Uterus (tissue), 2 donors: ENCODE data around the gene CCDC182.

Experiments
- POLR2A ChIP-seq, 2 donors: fragments of 450-650 bp; IDR thresholded peaks; one replicate each; pipeline ENCODE4 v1.6.1; 2016; ENCODE audit warnings: antibody characterized with exemption in 2 of 2, mild to moderate bottlenecking in 1 of 2, moderate library complexity in 1 of 2
- TF ChIP-seq, protein P1 (sequence below), 4 experiments: fragments of 200-600 bp in 2 of 4; fragments of 450-650 bp in 2 of 4; sonication (generic) in 2 of 4; IDR thresholded peaks; one replicate each; pipeline ENCODE4 v1.5.1; 2016 to 2019; ENCODE audit warnings: antibody characterized with exemption in 4 of 4, mild to moderate bottlenecking in 2 of 4, moderate library complexity in 1 of 4

DNA sequence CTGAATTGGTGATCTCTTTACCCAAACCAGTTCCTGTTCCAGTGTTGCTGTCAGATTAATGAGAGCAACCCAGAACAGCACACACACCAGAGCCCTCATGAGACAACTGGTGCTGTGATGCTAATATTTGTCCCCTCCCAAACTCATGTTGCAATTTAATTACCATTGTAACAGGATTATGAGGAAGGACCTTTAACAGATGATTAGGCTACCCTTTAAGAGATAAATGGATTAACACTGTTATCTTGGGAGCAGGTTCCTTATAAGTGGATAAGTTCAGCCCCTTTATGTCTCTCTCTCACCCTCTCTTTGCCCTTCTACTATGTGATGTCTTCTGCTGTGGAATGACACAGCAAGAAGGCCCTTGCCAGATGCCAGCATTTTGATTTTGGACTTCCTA is 1.1 kb upstream of the CCDC182 start:
- TF ChIP-seq POLR2A (IDR thresholded peaks at IDR 0.05) = no peak
- TF ChIP-seq, protein P1, sequence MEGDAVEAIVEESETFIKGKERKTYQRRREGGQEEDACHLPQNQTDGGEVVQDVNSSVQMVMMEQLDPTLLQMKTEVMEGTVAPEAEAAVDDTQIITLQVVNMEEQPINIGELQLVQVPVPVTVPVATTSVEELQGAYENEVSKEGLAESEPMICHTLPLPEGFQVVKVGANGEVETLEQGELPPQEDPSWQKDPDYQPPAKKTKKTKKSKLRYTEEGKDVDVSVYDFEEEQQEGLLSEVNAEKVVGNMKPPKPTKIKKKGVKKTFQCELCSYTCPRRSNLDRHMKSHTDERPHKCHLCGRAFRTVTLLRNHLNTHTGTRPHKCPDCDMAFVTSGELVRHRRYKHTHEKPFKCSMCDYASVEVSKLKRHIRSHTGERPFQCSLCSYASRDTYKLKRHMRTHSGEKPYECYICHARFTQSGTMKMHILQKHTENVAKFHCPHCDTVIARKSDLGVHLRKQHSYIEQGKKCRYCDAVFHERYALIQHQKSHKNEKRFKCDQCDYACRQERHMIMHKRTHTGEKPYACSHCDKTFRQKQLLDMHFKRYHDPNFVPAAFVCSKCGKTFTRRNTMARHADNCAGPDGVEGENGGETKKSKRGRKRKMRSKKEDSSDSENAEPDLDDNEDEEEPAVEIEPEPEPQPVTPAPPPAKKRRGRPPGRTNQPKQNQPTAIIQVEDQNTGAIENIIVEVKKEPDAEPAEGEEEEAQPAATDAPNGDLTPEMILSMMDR (IDR thresholded peaks at IDR 0.05) = no peak
